Stimulated activated CD4-positive, alpha-beta T cell treated with anti-CD3 and anti-CD28 coated beads, Interleukin-1b, Interleukin-23, amount 100 ng/mL, for 1 hour (primary cell): ENCODE data around the gene CACTIN.
A peak's percentile ranks its signal among the peaks of the same experiment; 100 is the strongest.
"Not testable (repeated sequence)": the region's sequence is repeated elsewhere in the genome, so short reads cannot be mapped to it uniquely, and the experiment has no call there.

ENCODE experiments used
- DNase-seq, 2 donors: peaks; one replicate each; pipeline ENCODE4 v3.0.0-alpha.2; 2020; ENCODE audit warnings: low read depth in 2 of 2

Gene CACTIN

DNA sequence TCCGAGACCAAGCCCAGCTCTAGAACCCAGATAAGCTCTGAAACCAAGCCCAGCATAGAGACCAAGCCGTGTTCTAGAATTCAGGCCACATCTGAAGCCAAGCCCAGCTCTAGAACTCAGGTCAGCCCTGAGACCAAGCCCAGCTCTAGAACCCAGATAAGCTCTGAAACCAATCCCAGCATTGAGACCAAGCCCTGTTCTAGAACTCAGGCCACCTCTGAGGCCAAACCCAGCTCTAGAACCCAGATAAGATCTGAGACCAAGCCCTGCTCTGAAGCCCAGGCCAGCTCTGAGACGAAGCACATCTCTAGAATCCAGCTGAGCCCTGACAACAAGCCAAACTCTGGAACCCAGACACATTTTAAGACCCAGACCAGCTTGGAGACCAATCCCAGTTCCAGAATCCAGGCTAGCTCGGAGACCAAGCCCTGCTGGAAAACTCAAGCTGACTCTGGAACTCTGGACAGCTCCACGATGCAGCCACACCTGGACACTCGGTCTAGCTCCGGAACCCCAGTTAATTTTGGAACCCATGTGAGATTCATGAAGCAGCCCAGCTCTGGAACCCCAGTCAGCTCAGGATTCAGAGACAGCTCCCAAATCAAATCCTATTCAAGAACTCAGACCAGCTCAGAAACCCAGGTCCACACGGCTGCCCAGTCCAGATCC lies 35.5 kb downstream of the CACTIN start:
- DNase-seq, result no peak

GRCh38 chr19:3589949-3590348 lies 36.6 kb downstream of the CACTIN start:
- DNase-seq, result no peak

DNA sequence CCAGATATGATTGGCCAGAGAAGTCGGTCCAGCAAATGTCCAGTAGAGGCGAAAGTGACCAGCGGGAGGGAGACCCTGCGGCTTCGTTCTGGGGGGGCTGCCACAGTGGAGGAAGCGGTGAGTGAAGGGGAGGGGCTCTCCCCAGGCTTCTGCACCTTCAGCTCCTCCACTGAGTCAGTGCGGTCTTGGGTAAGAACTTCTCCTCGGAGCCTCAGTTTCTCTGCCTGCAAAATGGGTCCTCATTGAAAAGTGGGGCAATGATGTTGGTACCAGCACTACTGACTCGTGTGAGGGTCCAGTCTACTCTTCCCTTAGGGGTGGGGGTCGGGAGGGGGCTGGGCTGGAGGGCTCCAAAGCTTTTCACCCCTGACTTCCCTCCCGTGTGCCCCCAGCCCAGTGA lies 37.2 kb downstream of the CACTIN start:
- DNase-seq, result no peak

- no peak for DNase-seq
Measured at GRCh38 chr19:3586707-3587346, 39.8 kb downstream of the CACTIN start.

DNA sequence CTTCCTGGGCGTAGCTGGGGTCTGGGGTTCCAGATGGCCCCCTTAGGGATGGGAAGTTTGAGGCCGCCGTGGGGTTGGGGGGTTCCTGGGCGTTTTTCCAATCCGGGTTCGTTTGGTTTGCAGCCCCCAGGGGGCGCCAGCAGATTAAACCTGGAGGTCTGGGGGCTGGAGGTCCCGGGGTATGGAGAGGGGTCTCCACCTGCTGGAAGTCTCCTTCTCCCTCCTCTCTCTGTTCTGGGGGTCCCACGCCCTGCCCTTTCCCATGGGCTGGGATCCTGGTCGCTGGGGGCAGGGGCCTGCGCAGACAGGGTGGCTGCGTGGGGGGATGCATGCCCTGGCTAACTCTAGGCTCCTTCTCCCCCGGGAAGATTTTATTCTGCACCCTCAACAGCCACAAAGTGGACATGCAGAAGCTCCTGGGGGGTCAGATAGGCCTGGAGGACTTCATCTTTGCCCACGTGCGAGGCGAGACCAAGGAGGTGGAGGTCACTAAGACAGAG lies 40.4 kb downstream of the CACTIN start:
- peak in 1 of 2 donors; percentile 28 for DNase-seq

GRCh38 chr19:3585301-3586126 lies 41.1 kb downstream of the CACTIN start, which contains the start of gene GIPC3:
Gene GIPC3 (plus strand): TSS chr19:3585478. CDS start chr19:3585598, 120 bp downstream.
- DNase-seq, result no peak

DNA sequence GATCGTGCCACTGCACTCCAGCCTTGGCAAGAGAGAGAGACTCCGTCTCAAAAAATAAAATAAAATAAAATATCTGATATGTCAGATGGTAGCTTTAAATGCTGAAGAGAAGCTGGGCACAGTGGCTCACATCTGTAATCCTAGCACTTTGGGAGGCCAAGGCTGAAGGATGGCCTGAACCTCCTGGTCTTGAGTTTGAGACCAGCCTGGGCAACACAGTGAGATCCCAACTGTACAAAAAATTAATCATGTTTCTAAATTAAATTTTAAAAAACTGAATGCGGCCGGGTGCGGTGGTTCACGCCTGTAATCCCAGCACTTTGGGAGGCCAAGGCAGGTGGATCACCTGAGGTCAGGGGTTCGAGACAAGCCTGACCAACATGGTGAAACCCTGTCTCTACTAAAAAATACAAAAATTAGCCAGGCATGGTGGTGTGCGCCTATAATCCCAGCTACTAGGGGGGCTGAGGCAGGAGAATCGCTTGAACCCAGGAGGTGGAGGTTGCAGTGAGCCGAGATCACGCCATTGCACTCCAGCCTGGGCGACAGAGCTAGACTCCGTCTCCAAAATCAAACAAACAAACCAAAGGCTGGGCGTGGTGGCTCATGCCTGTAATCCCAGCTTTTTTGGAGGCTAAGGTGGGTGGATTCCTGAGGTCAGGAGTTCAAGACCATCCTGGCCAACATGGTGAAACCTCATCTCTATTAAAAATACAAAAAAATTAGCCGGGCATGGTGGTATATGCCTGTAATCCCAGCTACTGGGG lies 42.4 kb downstream of the CACTIN start:
- DNase-seq, result not testable (repeated sequence)

DNA sequence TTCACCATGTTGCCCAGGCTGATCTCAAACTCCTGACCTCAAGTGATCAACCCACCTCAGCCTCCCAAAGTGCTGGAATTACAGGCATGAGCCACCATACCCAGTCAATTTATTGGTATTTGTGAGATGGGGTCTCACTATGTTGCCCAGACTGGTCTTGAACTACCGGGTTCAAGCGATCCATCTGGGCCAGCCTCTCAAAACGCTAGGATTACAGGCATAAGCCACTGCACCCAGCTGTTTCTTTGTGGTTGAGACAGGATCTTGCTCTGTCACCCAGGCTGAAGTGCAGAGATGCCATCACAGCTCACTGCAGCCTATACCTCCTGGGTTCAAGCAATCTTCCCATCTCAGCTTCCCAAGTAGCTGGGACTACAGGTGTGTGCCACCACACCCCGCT lies 44.8 kb downstream of the CACTIN start:
- DNase-seq, result not testable (repeated sequence)

- DNase-seq, result no peak
Measured at GRCh38 chr19:3580156-3580934, 46.2 kb downstream of the CACTIN start.

DNA sequence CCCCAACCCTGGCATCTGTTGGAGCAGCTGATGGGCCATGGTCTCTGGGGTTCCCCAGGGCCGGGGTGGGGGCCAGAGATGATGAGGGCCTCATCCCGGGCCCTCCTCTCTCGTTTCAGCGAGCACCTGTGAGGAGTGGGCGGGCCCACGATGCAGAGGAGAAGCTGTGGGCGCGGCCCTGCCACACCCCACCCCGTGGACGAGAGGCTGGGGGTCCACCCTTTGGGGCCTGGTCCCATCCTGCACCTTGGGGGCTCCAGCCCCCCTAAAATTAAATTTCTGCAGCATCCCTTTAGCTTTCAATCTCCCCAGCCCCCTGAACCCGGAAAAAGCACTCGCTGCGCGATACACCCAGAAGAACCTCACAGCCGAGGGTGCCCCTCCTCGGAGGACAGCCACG lies 48.2 kb downstream of the CACTIN start:
- no peak for DNase-seq

GRCh38 chr19:3577723-3578344 lies 48.8 kb downstream of the CACTIN start:
- DNase-seq, result no peak

GRCh38 chr19:3576696-3577443 lies 49.7 kb downstream of the CACTIN start:
- DNase-seq, result no peak

DNA sequence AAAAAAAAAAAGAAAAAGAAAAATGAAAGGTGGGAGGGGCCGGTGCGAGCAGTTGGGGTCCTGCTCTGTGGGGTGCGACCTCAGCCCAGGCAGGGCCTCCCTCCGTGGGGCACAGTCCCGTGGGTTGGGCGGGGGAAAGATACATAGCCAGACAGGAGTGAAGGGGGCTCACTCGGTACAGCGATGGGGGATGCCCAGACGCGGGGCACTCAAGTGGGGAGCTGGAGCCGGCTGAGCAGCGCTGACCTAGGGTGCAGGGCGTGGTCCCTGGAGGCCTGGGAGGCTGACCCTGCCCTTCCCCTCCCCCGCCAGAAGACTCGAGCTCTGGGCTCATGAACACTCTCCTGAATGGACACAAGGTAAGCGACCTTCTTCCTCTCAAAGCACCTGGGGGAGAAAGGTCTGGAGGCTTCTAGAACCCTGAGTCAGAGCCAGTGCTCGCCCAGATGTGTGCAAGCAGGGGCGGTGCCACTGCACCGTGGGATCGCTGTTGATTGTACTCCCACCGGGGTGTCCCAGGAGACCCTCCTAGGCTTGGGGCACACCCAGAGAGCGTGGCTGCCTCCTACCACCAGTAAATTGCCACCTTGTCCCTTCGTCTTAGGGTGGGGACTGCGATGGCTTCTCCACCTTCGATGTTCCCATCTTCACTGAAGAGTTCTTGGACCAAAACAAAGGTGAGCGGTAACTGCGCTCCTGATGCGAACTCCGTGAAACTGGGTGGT lies 50.5 kb downstream of the CACTIN start:
- no peak for DNase-seq

GRCh38 chr19:3575260-3575741 lies 51.3 kb downstream of the CACTIN start:
- DNase-seq, result no peak

GRCh38 chr19:3573858-3574637 lies 52.5 kb downstream of the CACTIN start:
- peak in 1 of 2 donors; percentile 72 for DNase-seq

GRCh38 chr19:3573162-3573857 lies 53.3 kb downstream of the CACTIN start:
- no peak for DNase-seq

GRCh38 chr19:3572855-3573161 lies 53.8 kb downstream of the CACTIN start, which contains the start of gene HMG20B:
Gene HMG20B (plus strand): TSS chr19:3572944. CDS start chr19:3573310, 366 bp downstream.
- DNase-seq, result no peak
